Skeletal muscle tissue (tissue), 4 donors: ENCODE results near the gene LRRC8D. TPM values are rescaled to one million over a fixed set of nuclear protein-coding genes. Genes with fewer than 3 reads are reported as not detected.
A peak's percentile ranks its signal among the peaks of the same experiment; 100 is the strongest.

Experiments
- H3K27ac ChIP-seq: one replicate; pipeline ENCODE4 v1.7.0; 2013; ENCODE audit warnings: mild to moderate bottlenecking, low read depth, low read length, inconsistent platforms
- H3K27me3 ChIP-seq, 3 donors: one replicate each; pipeline ENCODE4 v1.7.0; 2013; ENCODE audit warnings: low read length in 3 of 3; ENCODE audit not compliant: control insufficient read depth in 3 of 3, insufficient read depth in 3 of 3
- H3K36me3 ChIP-seq, 3 donors: one replicate each; pipeline ENCODE4 v1.7.0; 2013; ENCODE audit warnings: low read length in 3 of 3; ENCODE audit not compliant: control insufficient read depth in 3 of 3, insufficient read depth in 3 of 3
- H3K4me1 ChIP-seq, 3 donors: one replicate each; pipeline ENCODE4 v1.7.0; 2013; ENCODE audit warnings: low read length in 3 of 3, mild to moderate bottlenecking in 3 of 3; ENCODE audit not compliant: control insufficient read depth in 3 of 3, insufficient read depth in 3 of 3
- H3K4me3 ChIP-seq, 3 donors: one replicate each; pipeline ENCODE4 v1.7.0; 2013; ENCODE audit warnings: low read length in 3 of 3
- H3K9ac ChIP-seq, 3 donors: one replicate each; pipeline ENCODE4 v1.7.0; 2013; ENCODE audit warnings: low read length in 3 of 3, mild to moderate bottlenecking in 3 of 3, moderate library complexity in 2 of 3, low read depth in 1 of 3
- H3K9me3 ChIP-seq, 3 donors: one replicate each; pipeline ENCODE4 v1.7.0; 2013; ENCODE audit warnings: low read length in 3 of 3; ENCODE audit not compliant: control insufficient read depth in 3 of 3
- total RNA-seq: library from RNA; depleted of rRNA; stranded (reverse); fragments of >200 nt; gene quantifications from one replicate; pipeline ENCODE4 v1.2.3, GENCODE V29; 2014
- donor health status: Osteomylitis.

The LRRC8D gene
- total RNA-seq, 1 donor from 2014 or later, result 4.7 TPM

GRCh38 chr1:89832496-89833127, 11.8 kb downstream of the LRRC8D start:
- Histone ChIP-seq H3K27me3 (no peaks in the 10 kb centered on the region), H3K9me3 (no peaks in the 10 kb centered on the region), H3K4me3 (no peak overlapping the region), H3K27ac (no peak overlapping the region), H3K9ac (no peak overlapping the region), H3K4me1 (peaks cover 0 to 6% (median 0%) of the 10 kb centered on the region in 3 donors), H3K36me3 (peaks cover 0 to 3% (median 0%) of the 10 kb centered on the region in 3 donors)

DNA sequence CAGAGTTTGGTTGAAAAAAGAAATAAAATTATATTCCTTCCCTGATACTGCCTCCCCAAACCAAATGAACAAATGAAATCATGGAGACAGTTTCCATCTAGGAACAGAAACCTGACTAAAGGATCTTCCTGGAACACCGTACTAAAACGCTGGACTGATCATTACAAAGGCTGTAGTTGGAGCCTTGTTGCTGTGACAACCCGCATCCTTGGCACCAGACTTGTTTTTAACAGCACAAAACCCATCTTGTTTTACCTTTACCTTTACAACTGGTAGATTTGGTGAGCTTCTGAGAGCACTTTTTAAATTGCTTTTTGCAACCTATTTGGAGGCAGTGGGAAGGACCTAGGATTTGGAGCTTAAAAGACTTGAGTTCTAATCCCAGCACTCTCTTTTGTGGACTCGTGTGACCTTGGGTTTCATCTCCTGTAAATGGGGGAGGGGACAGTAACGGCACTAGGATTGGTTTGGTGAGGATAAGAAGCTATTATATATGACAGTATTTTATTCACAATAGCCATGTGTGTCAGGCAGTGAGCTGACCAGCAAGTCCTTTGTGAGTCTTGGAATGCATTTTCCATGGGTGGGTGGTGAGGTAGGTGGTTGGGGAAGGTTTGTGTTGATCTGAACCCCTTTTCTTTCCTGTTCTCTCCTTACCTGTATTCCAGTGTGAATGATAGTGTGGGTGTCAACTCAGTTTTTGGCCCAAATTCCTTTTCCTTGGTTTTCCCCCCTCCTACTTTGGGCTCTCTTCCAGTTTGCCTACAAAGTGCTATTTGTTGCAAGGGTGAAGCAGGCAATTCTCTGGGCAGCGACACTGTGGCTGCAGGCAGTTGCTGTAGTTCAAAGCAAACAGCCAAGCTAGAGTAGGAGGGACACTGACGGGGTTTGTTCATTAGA, 12.6 kb downstream of the LRRC8D start:
- Histone ChIP-seq H3K9me3 (no peaks in the 10 kb centered on the region), H3K4me1 (peaks cover 0 to 6% (median 0%) of the 10 kb centered on the region in 3 donors), H3K27me3 (no peaks in the 10 kb centered on the region), H3K36me3 (no peaks in the 10 kb centered on the region), H3K27ac (no peak overlapping the region), H3K4me3 (no peak overlapping the region), H3K9ac (no peak overlapping the region)

DNA sequence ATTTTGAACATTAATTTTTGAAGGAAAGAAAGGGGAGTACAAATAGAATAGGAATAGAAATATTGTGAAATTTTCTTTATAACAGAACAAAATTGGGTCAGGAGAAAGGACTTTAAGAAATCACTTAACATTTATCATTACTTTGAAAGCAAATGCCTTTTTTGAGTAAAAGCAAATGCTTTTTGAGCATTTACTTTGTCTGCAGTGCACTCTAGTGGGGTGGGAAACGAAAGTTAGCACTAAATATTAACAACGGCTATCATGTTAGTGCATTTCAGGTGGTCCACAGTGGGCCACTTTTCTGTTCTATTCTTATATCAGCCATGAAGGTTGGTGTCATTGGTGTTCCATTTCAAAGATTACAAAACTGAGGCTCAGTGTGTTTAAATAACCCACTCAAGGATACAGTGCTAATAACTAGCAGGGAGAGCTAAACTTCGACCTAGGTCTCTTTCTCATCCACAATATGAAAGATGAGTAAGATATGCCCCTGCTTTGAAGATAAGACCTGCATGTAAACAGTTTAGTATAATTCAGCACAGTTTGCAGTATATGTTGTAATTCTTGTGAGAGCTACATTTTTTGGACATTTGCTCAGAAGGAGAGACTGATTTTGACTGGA, 13.4 kb downstream of the LRRC8D start:
- no peak overlapping the region for H3K9ac ChIP-seq
- no peaks in the 10 kb centered on the region for H3K36me3 ChIP-seq
- no peak overlapping the region for H3K4me3 ChIP-seq
- no peak overlapping the region for H3K27ac ChIP-seq
- no peaks in the 10 kb centered on the region for H3K9me3 ChIP-seq
- peaks cover 0 to 6% (median 0%) of the 10 kb centered on the region in 3 donors for H3K4me1 ChIP-seq
- H3K27me3 ChIP-seq, result no peaks in the 10 kb centered on the region

DNA sequence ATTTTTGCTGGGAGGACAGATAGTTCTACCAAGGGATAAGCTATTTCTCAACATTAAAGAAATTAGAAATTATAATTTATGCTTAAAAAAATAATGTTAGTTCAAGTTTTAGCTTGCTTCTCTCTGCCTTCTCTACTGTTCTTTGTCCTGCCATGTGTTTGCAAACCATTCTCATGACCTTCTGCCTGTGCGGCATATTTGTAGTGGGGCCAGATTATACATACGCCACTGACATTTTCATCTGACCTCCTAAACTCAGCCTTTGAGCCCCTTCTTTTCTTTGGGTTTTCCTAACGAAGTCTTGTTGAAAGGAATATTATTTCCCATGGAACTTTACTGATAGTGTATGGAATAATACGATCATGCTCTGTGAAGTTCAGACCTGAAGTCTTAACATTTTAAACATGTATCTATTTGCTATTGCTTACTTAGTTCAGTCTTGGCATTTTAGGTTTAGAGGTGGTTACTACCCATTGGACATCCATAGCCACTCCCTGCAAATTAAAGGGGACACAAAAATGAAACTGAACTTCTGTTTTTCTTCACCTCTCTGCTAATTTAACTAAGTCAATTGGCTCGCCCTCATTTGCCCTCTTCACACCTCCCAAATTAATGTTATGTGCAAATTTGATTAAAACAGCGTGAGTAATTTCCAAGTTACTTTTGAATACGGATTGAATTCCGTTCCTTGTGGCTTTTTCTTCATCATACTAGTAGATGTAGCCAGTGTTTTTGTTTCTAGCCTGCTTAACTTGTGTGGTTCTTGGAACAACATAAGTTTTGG, 15.6 kb downstream of the LRRC8D start:
- H3K36me3 ChIP-seq, result no peaks in the 10 kb centered on the region
- H3K4me3 ChIP-seq, result no peak overlapping the region
- no peaks in the 10 kb centered on the region for H3K27me3 ChIP-seq
- no peak overlapping the region for H3K9ac ChIP-seq
- H3K4me1 ChIP-seq, result peaks cover 0 to 6% (median 0%) of the 10 kb centered on the region in 3 donors
- no peak overlapping the region for H3K27ac ChIP-seq
- H3K9me3 ChIP-seq, result no peaks in the 10 kb centered on the region

- H3K9me3 ChIP-seq, result no peaks in the 10 kb centered on the region
- H3K36me3 ChIP-seq, result no peaks in the 10 kb centered on the region
- H3K9ac ChIP-seq, result no peak overlapping the region
- H3K4me1 ChIP-seq, result peaks cover 0 to 6% (median 0%) of the 10 kb centered on the region in 3 donors
- H3K27ac ChIP-seq, result no peak overlapping the region
- no peaks in the 10 kb centered on the region for H3K27me3 ChIP-seq
- no peak overlapping the region for H3K4me3 ChIP-seq
Observed at GRCh38 chr1:89837036-89837481, 16.2 kb downstream of the LRRC8D start.

GRCh38 chr1:89837510-89837909, 16.7 kb downstream of the LRRC8D start:
- H3K27me3 ChIP-seq, result no peaks in the 10 kb centered on the region
- H3K27ac ChIP-seq, result no peak overlapping the region
- no peaks in the 10 kb centered on the region for H3K36me3 ChIP-seq
- no peak overlapping the region for H3K4me3 ChIP-seq
- peaks cover 2 to 10% (median 3%) of the 10 kb centered on the region in 3 donors for H3K4me1 ChIP-seq
- H3K9ac ChIP-seq, result no peak overlapping the region
- H3K9me3 ChIP-seq, result no peaks in the 10 kb centered on the region

GRCh38 chr1:89839516-89839915, 18.7 kb downstream of the LRRC8D start:
- H3K27ac ChIP-seq, result no peak overlapping the region
- H3K4me1 ChIP-seq, result peaks cover 10 to 19% (median 15%) of the 10 kb centered on the region in 3 donors
- H3K36me3 ChIP-seq, result no peaks in the 10 kb centered on the region
- H3K4me3 ChIP-seq, result no peak overlapping the region
- no peak overlapping the region for H3K9ac ChIP-seq
- no peaks in the 10 kb centered on the region for H3K9me3 ChIP-seq
- H3K27me3 ChIP-seq, result no peaks in the 10 kb centered on the region

DNA sequence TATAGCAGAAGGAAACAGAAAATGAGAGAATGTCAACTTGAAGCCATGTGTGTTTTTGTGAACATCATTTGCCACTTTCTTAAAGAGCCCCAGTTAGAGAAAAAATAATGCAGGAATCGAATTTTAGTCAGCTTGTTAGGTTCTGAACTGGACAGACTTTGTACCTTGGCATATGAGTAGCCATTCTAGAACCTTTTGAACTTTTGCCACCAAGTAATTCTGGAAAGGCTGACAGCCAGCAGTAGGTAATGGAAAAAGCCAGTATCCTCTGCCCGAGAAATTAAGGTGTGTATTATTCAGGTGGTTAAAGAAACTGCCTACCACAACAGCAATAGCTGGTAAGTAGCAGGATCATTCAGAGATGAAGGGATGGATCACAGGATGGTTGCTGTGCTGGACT, 20.7 kb downstream of the LRRC8D start:
- Histone ChIP-seq H3K9ac (no peak overlapping the region), H3K9me3 (no peaks in the 10 kb centered on the region), H3K4me1 (peaks cover 10 to 18% (median 15%) of the 10 kb centered on the region in 3 donors), H3K4me3 (no peak overlapping the region), H3K27me3 (no peaks in the 10 kb centered on the region), H3K27ac (no peak overlapping the region), H3K36me3 (peaks cover 0 to 2% (median 0%) of the 10 kb centered on the region in 3 donors)

DNA sequence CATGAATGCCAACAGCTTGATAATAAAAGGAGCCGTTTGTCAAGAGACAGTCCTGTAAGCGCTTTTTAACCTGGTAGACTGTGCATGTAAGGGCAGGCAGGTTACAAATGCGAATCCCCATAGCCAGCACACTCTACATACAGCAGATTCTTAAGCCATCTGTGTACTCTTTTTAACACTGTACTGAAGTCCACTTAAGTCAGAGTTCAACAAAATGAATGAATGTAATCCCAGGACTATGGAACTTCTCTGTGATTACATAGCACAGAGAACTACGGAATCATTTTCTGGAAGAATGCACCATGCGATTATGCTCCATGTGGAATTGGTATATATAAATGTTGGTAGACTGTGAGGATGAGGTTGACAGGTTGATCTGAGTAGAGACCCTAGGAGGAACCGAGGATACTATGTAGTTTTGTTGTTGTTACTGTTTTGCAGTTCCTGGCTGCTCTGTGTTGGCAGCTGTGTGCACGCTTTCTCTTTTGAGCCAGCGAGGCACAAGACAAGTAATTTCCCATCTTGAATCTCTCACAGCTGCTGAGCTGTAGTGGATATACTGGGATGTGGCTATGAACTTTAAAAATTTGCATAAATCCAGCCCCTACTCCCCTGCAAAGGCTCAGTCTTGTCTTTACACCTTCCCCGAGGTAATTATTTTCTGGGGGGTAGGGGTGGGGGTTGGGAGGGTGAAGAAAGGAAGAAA, 21.9 kb downstream of the LRRC8D start:
- H3K9ac ChIP-seq, result peak overlapping the region; percentile 59 to 82 (median 68)
- peak overlapping the region; percentile 79 to 87 (median 84) for H3K4me3 ChIP-seq
- no peak overlapping the region for H3K27ac ChIP-seq
- H3K27me3 ChIP-seq, result no peaks in the 10 kb centered on the region
- H3K9me3 ChIP-seq, result no peaks in the 10 kb centered on the region
- H3K4me1 ChIP-seq, result peaks cover 10 to 15% (median 12%) of the 10 kb centered on the region in 3 donors
- peaks cover 0 to 2% (median 0%) of the 10 kb centered on the region in 3 donors for H3K36me3 ChIP-seq
